Measurements from ENCODE around the gene EIF5.

Gene EIF5

GRCh38 chr14:103333754-103334643 is at the start of gene EIF5:
Gene EIF5, plus strand, starts transcription at chr14:103334237. Its CDS starts 1,624 bp downstream, at chr14:103335861.
- peak; percentile 98 for DNase-seq

DNA sequence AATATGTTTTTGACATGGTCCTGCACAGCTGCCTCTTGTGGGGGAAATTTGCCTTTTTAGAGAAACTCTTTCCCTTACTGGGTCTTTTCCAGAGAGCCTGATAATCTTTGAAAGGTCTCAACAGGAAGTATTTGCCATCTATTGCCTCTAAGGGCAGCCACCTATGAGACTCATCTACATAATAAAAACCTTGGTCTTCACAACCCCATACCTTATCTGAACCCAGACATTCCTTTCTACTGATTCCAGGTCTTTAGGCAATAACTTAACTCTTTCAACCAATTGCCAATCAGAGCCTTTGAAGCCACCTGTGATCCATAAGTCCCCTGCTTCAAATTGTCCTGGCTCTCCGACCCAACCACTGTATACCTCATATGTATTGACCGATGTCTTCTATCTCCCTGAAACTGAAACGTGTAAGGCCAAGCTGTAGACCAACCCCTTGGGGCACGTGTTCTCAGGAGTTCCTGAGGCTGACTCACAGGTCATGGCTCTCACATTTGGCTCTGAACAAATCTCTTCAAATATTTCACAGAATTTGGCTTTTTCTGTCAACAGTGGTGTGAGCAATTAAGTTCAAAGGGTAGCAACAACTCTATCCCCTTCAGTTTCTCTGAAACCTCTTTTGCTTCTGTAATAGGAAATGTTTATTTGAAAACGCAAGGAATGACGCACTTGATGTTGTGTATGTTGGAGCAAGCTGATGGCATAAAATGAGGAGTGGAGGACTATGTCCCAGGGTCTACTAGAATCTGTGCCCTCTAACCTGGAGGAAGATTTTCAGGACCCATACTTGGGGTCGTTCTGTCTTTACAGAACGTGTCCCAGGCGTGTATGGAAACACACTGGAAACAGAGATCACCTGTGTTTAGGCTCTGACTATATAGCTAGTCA is 49.2 kb upstream of the EIF5 start:
- DNase-seq: no peak

GRCh38 chr14:103286460-103286859 is 47.6 kb upstream of the EIF5 start:
- no peak for DNase-seq

GRCh38 chr14:103286968-103287850 is 46.8 kb upstream of the EIF5 start:
- no peak for DNase-seq

DNA sequence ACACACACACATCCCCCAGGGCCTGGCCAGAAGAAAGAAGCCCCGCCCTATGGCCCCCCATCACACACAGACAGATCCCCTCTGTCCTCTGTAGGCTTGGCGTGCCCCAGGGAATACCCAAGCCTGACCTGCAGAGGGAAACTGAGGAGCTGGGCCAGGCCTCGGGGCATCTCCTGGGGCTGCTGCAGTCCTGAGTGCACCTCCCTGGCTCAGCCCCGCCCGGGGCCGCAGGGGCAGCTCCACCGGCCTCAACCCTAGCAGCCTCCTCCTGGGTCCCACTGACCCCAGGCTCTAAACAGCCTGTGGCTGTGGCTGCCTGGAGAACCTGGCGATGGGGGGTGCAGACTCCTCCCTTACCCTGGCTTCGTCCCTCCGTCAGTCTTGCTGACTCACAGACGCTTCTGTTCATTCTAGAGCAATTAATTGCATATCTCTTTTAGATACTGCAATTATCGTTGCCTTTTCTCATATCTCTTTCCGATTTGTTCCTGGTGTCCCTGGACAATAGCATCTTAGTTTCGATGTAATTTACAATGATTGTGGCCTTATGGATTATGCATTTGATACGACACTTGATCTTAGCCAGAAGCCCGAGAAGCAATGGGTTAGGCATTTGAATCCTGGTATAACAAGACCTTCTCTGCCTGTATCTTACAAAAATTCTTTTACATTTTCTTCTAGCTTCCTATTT is 45.8 kb upstream of the EIF5 start:
- no peak for DNase-seq

DNA sequence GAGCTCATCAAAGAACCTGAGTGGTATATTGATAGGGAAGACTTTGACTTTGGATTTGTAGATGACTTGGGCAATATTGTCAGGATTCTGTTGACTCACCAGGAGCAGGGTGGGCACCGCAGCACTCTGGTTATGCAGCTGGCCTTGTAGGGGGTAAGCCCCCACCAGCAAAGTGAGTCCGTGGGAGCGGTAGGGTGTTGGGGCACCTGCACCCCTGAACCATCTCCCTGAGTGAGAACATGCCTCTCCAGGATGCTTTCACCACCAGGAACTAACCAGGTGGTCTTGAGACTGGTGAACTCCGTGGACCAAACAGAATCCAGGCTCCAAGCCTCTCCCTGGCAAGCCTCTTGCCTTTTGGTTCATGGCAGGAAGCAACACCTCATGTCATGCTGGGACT is 44.0 kb upstream of the EIF5 start:
- no peak for DNase-seq

DNA sequence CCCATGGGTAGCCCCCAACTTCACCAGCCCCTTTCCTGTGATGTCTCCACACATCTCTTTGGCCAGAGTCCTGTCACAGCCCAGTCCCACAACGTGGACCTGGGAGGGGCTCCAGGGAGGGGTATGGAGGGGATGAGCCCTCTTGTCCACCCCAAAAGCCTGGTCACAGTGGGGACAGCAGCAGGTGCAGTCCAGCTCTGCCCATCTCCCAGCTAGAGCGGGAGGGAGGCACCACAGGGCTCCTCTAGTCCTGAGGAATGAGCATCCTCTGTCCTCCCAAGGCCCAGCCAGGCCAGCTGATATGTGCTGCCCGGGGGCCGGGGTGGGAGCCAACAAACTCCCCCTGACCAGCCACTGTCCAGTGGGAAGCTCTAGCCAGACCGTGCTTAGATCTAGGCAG is 43.5 kb upstream of the EIF5 start:
- no peak for DNase-seq

DNA sequence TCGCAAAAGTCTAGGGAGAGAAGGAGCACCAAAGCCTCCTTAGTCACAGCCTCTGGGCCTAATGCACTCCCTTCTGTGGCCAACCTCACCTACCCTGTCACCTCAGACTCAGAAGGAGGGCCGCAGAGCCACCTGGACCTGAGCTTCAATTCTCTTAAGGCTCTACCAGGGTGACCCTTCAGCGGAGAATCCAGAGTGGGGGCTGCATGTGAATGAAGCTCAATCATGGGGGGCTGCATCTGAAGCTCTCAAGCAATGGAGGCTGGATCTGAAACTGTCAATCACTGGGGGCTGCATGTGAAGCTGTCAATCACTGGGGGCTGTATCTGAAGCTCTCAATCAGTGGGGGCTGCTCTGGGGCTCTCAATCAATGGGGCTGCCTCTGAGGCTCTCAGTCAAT is 43.1 kb upstream of the EIF5 start:
- no peak for DNase-seq

GRCh38 chr14:103292426-103293374 is 41.3 kb upstream of the EIF5 start:
- DNase-seq: peak; percentile 79

DNA sequence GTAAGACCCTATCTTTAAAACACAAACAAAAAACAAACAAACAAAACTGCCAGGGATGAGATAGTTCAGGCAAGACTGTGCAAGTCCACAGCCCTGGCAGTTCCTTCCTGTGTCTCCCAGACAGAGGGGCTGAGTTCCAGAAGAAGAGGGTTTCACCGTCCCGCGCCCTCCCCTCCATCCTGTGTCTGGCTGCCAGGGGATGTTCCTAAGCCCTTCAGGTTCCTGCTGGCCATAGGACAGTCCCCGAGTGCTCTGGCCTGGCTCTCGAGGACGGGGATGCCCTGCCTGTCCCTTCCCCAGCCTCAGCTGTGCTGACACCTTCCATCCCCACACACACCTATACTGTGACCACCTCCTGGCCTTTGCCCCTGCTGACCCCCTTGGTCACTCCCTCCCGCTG is 40.6 kb upstream of the EIF5 start:
- no peak for DNase-seq

- DNase-seq: no peak
These were observed 39.9 kb upstream of the EIF5 start for GRCh38 chr14:103294091-103294490.

GRCh38 chr14:103296007-103296406 is 38.0 kb upstream of the EIF5 start:
- no peak for DNase-seq

DNA sequence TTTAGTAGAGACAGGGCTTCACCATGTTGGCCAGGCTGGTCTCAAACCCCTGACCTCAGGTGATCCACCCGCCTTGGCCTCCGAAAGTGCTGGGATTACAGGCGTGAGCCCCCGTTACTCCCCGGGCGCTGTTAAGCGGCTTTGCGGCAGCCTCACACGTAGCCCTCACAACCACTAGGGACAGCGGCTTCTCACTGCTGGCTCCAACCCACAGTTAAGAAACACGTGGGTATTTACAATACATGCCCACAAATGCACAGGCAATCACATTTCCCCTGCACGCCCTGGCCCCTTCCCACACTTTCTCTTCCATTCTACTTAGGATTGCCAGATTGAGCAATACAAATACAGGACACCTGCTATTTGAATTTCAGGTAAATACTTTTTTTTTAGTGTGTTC is 37.0 kb upstream of the EIF5 start:
- no peak for DNase-seq

DNA sequence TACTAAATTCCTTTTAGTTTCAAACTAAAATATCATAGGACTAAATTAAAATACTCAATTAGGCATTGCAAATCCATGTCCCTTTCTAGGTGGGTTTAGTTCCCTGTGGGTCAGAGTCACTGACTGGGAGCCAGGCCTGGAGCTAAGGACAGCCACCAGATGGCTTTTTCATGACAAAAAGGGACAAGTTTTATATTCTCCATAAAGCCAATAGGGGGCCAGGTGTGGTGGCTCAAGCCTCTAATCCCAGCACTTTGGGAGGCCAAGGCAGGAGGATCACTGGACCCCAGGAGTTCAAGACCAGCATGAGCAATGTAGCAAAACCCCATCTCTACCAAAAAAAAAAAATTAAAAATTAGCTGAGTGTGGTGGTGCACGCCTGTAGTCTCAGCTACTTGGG is 35.4 kb upstream of the EIF5 start:
- no peak for DNase-seq

- DNase-seq: no peak
These were observed 32.3 kb upstream of the EIF5 start for GRCh38 chr14:103301512-103302354.

DNA sequence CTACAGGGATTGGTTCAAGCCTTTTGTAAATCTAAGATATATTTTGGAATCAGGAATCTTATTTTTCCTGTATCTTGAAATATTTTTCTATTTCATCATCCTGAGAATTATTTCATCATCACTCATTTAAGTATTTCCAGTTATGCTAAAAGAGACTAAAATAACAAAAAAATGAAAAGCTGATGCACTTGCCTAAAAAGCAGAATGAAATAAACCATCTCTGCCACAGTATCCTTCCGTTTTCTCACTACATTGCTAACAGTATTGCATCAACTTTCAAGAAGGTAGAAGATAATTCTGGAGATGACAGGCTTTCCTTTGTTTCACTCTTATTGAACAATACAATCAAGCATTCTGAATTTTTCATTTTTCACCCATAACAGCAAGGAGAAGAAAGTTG is 31.1 kb upstream of the EIF5 start:
- DNase-seq: no peak

- DNase-seq: no peak
These were observed 29.3 kb upstream of the EIF5 start for GRCh38 chr14:103304706-103305105.

DNA sequence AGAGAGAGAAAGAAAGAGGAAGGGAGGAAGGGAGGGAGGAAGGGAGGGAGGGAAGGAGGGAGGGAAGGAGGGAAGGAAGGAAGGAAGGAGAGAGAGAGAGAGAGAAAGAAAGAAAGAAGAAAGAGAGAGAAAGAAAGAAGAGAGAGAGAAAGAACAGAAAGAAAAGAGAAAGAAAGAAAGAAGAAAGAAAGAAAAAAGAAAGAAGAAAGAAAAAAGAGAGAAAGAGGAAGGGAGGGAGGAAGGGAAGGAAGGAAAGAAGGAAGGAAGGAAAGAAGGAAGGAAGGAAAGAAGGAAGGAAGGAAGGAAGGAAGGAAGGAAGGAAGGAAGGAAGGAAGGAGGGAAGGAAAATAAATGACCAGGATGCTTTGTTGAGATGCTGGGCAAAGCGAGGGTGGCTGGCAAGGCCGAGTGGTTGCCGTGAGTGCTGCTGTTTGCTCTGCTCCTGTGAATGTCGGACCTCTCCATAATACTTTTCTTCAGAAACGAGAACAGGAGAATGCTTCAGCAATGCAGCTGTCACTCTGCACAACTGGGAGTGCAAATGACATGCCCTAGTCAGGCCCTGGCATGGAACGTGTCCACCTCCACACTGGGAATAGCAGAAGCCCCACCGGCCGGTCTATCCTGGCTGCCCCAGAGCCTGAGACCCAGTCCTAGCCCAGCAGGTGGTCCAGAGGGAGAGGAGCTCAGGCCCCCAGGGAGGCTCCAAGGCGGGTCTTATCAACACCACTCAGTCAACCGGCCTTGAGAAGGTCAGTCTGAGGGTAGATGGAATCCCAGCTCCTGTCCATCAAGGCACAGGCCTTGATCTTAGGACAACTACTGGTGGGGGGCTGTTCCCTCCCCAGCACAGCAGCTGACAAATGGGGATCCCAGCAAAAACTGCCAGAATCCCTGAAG is 25.1 kb upstream of the EIF5 start:
- DNase-seq: no peak

DNA sequence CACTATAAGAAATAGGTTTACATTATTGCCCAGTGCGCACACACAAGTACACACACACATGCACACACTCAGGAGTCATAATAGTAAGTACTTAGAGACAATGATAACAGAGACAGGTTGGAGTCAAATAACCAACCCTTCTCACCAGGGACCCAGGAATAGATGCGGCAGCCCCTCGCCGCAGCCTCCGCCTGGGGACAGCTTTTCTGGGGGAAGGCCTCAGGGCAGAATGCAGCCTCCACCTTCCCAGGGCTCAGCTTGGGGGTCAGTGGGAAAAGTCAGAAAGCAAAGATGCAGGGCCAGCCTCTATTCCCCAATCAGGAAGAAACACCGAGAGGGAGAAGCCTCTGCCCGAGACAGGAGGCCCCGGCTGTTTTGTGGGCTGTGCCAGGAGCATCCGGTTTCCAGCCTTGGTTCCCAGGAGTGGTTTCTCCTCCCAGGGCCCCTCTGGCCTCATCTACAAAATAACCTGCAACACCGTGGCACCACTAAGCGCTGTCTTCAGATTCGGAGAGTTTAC is 23.4 kb upstream of the EIF5 start:
- DNase-seq: no peak
